Transverse colon (tissue), 4 donors: ENCODE data around the gene TNN. TPM values are rescaled to one million over a fixed set of nuclear protein-coding genes. Genes with fewer than 3 reads are reported as not detected.

ENCODE experiments used
- DNase-seq: peaks from one replicate; pipeline ENCODE4 v3.0.0-alpha.2; 2019
- H3K27ac ChIP-seq, 4 donors: fragments of 200-600 bp; sonication (generic); 2 replicates each; pipeline ENCODE4 v1.5.1; 2016 to 2018; ENCODE audit warnings: inconsistent platforms in 4 of 4
- H3K27me3 ChIP-seq: fragments of 200-600 bp; sonication (generic); 2 replicates; pipeline ENCODE4 v1.5.1; 2017; ENCODE audit warnings: inconsistent platforms
- H3K36me3 ChIP-seq, 4 donors: fragments of 200-600 bp; sonication (generic); 2 replicates each; pipeline ENCODE4 v1.5.1; 2017 to 2019; ENCODE audit warnings: inconsistent platforms in 4 of 4
- H3K4me1 ChIP-seq, 4 donors: fragments of 200-600 bp; sonication (generic); 2 replicates each; pipeline ENCODE4 v1.5.1; 2017 to 2020; ENCODE audit warnings: inconsistent platforms in 4 of 4
- H3K4me3 ChIP-seq, 4 donors: fragments of 200-600 bp; sonication (generic); 1 replicate in 1 of 4; 2 replicates in 3 of 4; pipeline versions ENCODE4 v1.5.1 to v1.6.1; 2017 to 2019; ENCODE audit warnings: inconsistent platforms in 4 of 4
- H3K9me3 ChIP-seq, 2 donors: fragments of 200-600 bp; sonication (generic); 2 replicates each; pipeline ENCODE4 v1.5.1; 2017 to 2019; ENCODE audit warnings: inconsistent platforms in 2 of 2
- CTCF ChIP-seq, 5 experiments: fragments of 200-600 bp in 3 of 5; fragments of 450-650 bp in 2 of 5; sonication (generic) in 3 of 5; IDR thresholded peaks; 1 replicate in 2 of 5; 2 replicates in 3 of 5; pipeline ENCODE4 v1.5.1; 2016 to 2017; ENCODE audit warnings: antibody characterized with exemption in 5 of 5, inconsistent platforms in 3 of 5, mild to moderate bottlenecking in 2 of 5, moderate library complexity in 1 of 5
- EP300 ChIP-seq: sonication (generic); formaldehyde crosslinking; IDR thresholded peaks from one replicate; pipeline ENCODE4 v1.6.1; 2017; ENCODE audit warnings: antibody characterized with exemption, low read depth
- POLR2A ChIP-seq: fragments of 450-650 bp; IDR thresholded peaks from one replicate; pipeline ENCODE4 v1.6.1; 2016; ENCODE audit warnings: antibody characterized with exemption, mild to moderate bottlenecking, moderate library complexity
- POLR2AphosphoS5 ChIP-seq, 3 donors: sonication (generic); formaldehyde crosslinking; IDR thresholded peaks; one replicate each; pipeline ENCODE4 v1.6.1; 2016; ENCODE audit warnings: antibody characterized with exemption in 3 of 3
- WGBS, 2 donors: methylation state at CpG; one replicate each; pipeline ENCODE4 v1.1.5; 2018; ENCODE audit warnings: low coverage in 1 of 2; 5-methylcytosine and 5-hydroxymethylcytosine counted together
- in situ Hi-C, 4 donors: fragments of 200-750 bp; cut with MboI; loops; one replicate each; pipeline versions ENCODE4 v1.15.0 to v1.15.1; 2017; ENCODE audit warnings: low sequenced_read_pairs in 3 of 4, low pct_ligation_motif_present in 1 of 4, low pct_unique_long_range_greater_than_20kb in 1 of 4
- intact Hi-C: fragments of 100-400 bp; cut with DNase I; formaldehyde crosslinking; loops from one replicate; pipeline ENCODE4 v1.15.1; 2023; ENCODE audit warnings: low total_unique reads
- total RNA-seq, 4 donors: library from RNA; depleted of rRNA; stranded (reverse); fragments of >200 nt; gene quantifications; one replicate each; pipeline ENCODE4 v1.1.0, GENCODE V29; 2016

Gene TNN
- total RNA-seq, 4 donors from 2014 or later: 0.14 TPM; not detected in 3

GRCh38 chr1:175131095-175131494 lies 63.5 kb downstream of the TNN start:
- Histone ChIP-seq H3K27me3 (no peaks in the 10 kb centered on the region), H3K4me1 (peaks cover 7 to 48% (median 17%) of the 10 kb centered on the region in 4 donors), H3K36me3 (no peaks in the 10 kb centered on the region), H3K27ac (peak overlapping the region; percentile 40 to 71 (median 64)), H3K9me3 (no peaks in the 10 kb centered on the region), H3K4me3 (no peak overlapping the region)
- WGBS, 2 donors: 50 to 68% methylated on average over 1 of the region's 1 CpG
- no peak for TF ChIP-seq POLR2A
- in situ Hi-C loops (loop anchor here in 2 of 4 donors (25.0 kb wide), 2 partner anchors 94 to 369 kb away; no protein-coding TSS in a partner anchor), intact Hi-C loops (no loop called here)
- DNase-seq: no peak

- peak overlapping the region in 3 of 4 donors; percentile 40 to 47 (median 45) for H3K27ac ChIP-seq
- intact Hi-C loops: no loop called here
- 60 to 68% methylated on average over 1 of the region's 1 CpG for WGBS, 2 donors
- no peaks in the 10 kb centered on the region for H3K27me3 ChIP-seq
- no peak overlapping the region for H3K4me3 ChIP-seq
- in situ Hi-C loops: loop anchor here in 2 of 4 donors (25.0 kb wide), 2 partner anchors 95 to 370 kb away; no protein-coding TSS in a partner anchor
- DNase-seq: no peak
- H3K4me1 ChIP-seq: peaks cover 7 to 45% (median 17%) of the 10 kb centered on the region in 4 donors
- H3K36me3 ChIP-seq: no peaks in the 10 kb centered on the region
- no peaks in the 10 kb centered on the region for H3K9me3 ChIP-seq
- TF ChIP-seq EP300 (no peak), CTCF (IDR thresholded peaks at IDR 0.05) (no peak), POLR2A (no peak), POLR2AphosphoS5 (IDR thresholded peaks at IDR 0.05) (no peak)
Measured at GRCh38 chr1:175132436-175132835, 64.8 kb downstream of the TNN start.

- Histone ChIP-seq H3K9me3 (no peaks in the 10 kb centered on the region), H3K27ac (no peak overlapping the region), H3K27me3 (no peaks in the 10 kb centered on the region), H3K4me3 (no peak overlapping the region), H3K36me3 (no peaks in the 10 kb centered on the region), H3K4me1 (peaks cover 1 to 31% (median 13%) of the 10 kb centered on the region in 4 donors)
- intact Hi-C loops: no loop called here
- TF ChIP-seq EP300 (no peak), POLR2A (no peak), POLR2AphosphoS5 (IDR thresholded peaks at IDR 0.05) (no peak), CTCF (IDR thresholded peaks at IDR 0.05) (no peak)
- WGBS, 2 donors: 50 to 85% methylated on average over 1 to 6 of the region's 6 CpGs
- in situ Hi-C loops: loop anchor here in 2 of 4 donors (25.0 kb wide), 2 partner anchors 97 to 372 kb away; no protein-coding TSS in a partner anchor
- no peak for DNase-seq
Measured at GRCh38 chr1:175133673-175134435, 66.2 kb downstream of the TNN start.

GRCh38 chr1:175134500-175134899 lies 66.9 kb downstream of the TNN start:
- Histone ChIP-seq H3K4me1 (peaks cover 0 to 24% (median 11%) of the 10 kb centered on the region in 4 donors), H3K27me3 (no peaks in the 10 kb centered on the region), H3K9me3 (no peaks in the 10 kb centered on the region), H3K36me3 (no peaks in the 10 kb centered on the region), H3K27ac (no peak overlapping the region), H3K4me3 (no peak overlapping the region)
- intact Hi-C loops (no loop called here), in situ Hi-C loops (loop anchor here in 2 of 4 donors (25.0 kb wide), 2 partner anchors 97 to 372 kb away; no protein-coding TSS in a partner anchor)
- DNase-seq: no peak
- 83 to 89% methylated on average over 1 of the region's 1 CpG for WGBS, 2 donors
- TF ChIP-seq CTCF (IDR thresholded peaks at IDR 0.05) (no peak), POLR2A (no peak), POLR2AphosphoS5 (IDR thresholded peaks at IDR 0.05) (no peak), EP300 (no peak)
